GM19397 (cell line): ENCODE measurements around the gene SMAD3.
"Not testable (repeated sequence)": the region's sequence is repeated elsewhere in the genome, so short reads cannot be mapped to it uniquely, and the experiment has no call there.

Experiments
- ATAC-seq: cut with Tn5 transposase; IDR thresholded peaks from one replicate; pipeline ENCODE4 v1.9.1; 2021; ENCODE audit warnings: mild to moderate bottlenecking, moderate library complexity; ENCODE audit not compliant: unreplicated experiment

Gene SMAD3

GRCh38 chr15:67065531-67066005 lies at the start of gene SMAD3:
SMAD3 (plus strand) TSS chr15:67065602; CDS start chr15:67066155, 553 bp downstream.
- peak; percentile 44 for ATAC-seq

DNA sequence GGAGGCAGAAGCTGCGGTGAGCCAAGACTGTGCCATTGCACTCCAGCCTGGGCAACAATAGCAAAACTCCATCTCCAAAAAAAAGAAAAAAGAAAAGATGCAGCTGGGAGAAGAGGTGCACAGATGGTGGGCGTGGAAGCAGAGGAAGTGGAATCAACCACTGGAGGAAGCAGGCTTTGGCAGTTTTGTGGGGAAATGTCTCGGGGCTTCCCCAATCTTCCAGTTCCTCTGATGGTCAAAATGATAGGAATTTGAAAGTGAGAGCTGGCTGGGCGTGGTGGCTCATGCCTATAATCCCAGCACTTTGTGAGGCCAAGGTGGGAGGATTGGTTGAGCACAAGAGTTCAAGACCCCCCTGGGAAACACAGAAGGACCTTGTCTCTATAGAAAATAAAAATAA lies 48.1 kb upstream of the SMAD3 start:
- ATAC-seq: no peak

GRCh38 chr15:67018026-67018425 lies 47.4 kb upstream of the SMAD3 start:
- ATAC-seq: no peak

GRCh38 chr15:67018441-67018840 lies 47.0 kb upstream of the SMAD3 start:
- no peak for ATAC-seq

- no peak for ATAC-seq
These were observed 46.3 kb upstream of the SMAD3 start for GRCh38 chr15:67019069-67019468.

GRCh38 chr15:67019884-67020520 lies 45.4 kb upstream of the SMAD3 start:
- ATAC-seq: no peak

DNA sequence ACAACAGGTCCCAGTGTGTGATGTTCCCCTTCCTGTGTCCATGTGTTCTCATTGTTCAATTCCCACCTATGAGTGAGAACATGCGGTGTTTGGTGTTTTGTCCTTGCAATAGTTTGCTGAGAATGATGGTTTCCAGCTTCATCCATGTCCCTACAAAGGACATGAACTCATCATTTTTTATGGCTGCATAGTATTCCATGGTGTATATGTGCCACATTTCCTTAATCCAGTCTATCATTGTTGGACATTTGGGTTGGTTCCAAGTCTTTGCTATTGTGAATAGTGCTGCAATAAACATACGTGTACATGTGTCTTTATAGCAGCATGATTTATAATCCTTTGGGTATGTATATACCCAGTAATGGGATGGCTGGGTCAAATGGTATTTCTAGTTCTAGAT lies 44.7 kb upstream of the SMAD3 start:
- ATAC-seq: not testable (repeated sequence)

GRCh38 chr15:67021455-67021854 lies 43.9 kb upstream of the SMAD3 start:
- no peak for ATAC-seq

DNA sequence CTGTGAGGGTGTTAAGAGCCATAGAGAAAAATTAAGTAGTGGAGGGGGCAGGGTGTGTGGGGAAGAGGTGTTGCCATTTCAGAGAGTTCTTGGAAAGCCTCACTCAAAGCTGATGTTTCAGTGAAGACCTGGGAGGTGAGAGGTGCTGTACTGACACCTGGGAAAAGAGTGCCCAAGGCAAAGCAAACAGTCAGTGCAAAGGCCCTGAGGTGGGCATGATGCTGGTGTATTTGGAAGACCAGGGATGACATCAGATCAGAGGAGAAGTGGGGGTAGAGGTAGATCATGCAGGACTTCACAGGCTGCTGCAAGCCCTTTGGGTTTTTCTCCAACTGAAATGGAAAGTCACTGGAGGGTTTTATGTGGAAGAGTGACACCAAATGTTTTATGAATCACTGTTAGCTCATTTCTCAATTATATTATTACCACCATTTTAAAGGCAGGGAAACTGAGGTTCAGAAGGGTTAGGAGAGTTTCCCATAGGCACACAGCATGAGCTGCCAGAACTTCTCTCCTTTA lies 42.8 kb upstream of the SMAD3 start:
- ATAC-seq: no peak

DNA sequence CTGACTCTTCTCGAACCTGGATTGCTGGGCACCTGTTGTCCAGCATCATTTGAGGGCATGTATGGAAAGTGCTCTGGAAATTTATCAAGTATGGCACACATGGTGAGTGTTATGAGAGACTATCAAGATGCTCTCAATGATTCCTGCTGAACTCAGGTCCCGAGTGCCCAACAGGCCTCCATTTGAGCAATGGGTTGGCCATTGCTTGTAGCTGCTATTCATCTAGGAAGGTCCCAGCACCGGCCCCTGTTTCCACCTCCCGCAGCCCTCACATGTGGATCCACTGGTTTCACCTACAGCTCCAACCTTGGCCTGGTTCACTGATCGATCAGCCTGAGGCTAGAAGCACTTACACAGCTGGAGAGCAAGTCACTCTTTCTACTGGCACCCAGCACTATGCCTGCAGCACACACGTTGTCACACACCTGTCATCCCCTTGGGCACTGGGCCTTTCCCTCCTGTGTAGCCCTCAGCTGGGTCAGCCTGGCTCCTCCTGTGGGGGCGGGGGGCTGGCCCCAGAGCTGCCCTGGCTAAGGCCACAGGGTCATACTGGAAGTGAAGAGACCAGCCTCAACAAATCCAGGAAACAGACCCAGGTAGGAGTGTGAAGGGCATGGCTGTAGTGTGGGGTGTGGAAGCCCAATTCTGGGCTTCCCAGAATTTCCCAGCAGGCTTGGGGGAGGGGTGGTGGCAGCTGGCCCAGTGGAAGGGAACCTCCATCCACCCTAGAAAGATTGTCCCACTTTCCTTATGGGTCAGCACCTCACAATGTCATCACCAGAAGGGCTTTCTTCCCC lies 41.7 kb upstream of the SMAD3 start:
- ATAC-seq: no peak

GRCh38 chr15:67024314-67024997 lies 40.9 kb upstream of the SMAD3 start:
- no peak for ATAC-seq

- ATAC-seq: no peak
These were observed 40.4 kb upstream of the SMAD3 start for GRCh38 chr15:67024998-67025368.

DNA sequence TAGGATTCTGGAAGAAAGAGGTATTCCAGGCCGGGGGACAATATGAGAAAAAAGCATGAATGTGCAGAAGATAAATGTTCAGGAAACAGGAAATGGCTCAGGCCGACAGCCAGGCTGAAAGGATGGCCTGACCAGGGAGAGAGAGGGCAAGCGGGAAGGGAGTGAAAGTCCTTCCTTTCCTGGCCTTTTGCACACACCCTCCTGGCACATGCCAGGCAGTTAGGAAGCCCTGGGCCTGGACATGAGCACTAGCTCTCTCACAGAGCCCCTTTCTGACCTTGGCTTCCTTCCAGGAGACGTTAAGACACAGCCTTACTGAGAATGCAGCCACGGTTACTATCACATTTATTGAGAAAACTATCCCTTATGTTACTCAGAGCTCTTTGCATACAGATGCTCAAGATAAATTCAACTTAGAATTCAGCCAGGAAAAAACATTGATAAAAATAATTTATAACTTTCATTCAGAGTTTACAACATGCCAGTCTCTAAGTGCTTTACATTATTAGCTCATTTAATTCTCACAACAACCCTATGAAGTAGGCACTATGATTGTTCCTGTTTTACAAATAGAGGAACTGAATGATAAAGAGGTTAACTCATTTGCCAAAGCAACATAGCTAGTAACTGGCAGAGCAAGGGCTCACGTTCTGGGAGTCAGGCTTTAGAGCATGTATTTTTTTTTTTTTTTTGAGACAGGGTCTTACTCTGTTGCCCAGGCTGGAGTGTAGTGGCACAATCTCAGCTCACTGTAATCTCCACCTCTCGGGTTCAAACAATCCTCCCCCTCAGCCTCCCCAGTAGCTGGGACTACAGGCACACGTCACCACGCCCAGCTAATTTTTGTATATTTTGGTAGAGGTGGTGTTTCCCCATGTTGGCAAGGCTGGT lies 39.4 kb upstream of the SMAD3 start:
- ATAC-seq: no peak

DNA sequence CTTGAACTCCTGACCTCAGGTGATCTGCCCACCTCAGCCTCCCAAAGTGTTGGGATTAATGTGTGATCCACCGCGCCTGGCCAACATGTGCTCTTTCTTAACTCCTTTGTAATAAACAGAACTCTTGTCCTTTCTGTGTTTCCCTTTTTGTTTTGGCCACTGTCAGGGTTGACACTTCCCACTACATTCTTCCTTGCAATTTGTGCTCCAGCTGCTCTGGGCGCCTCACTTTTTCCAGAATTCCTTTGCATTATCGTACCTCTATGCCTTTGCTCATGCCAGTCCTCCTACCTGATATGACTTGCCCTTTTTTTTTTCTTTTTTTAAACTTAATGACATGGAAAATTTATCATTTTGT lies 38.8 kb upstream of the SMAD3 start:
- no peak for ATAC-seq

- not testable (repeated sequence) for ATAC-seq
These were observed 37.0 kb upstream of the SMAD3 start for GRCh38 chr15:67028440-67028839.

DNA sequence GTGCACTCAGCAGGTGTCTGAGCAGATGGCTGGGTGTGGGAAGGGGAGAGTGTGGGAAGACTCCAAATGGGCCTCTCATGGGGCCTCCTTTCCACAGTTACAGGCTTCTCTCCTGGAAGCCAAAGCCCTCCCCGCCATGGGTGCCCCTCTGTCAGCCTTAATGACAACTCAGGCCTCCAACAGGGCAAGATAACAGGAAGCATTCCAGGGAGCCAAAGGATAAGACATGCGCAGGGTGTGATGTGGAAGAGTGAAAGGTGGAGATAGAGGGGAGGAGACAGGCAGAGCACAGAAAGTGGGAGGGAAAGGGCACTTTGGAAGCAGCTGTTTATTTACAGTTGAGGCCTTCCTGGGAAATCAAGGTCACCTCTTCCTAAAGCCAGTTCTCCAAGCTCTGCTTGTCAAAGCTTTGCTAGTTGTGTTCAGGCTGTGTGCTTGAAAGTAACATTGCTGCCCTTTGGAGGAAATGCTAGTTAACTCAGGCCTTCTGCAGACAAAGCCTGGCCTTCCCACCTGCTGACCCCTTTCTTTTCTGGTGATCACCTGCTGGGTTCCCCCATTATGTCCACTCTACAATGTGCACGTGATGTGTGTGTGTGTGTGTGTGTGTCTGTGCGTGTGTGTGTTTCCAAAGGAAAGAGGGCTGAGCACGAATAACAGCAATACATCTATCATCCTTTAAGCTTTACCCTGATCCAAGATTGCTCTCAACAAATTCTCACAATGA lies 35.2 kb upstream of the SMAD3 start:
- ATAC-seq: no peak

- no peak for ATAC-seq
These were observed 34.1 kb upstream of the SMAD3 start for GRCh38 chr15:67031331-67031730.

GRCh38 chr15:67032608-67033007 lies 32.8 kb upstream of the SMAD3 start:
- ATAC-seq: no peak

DNA sequence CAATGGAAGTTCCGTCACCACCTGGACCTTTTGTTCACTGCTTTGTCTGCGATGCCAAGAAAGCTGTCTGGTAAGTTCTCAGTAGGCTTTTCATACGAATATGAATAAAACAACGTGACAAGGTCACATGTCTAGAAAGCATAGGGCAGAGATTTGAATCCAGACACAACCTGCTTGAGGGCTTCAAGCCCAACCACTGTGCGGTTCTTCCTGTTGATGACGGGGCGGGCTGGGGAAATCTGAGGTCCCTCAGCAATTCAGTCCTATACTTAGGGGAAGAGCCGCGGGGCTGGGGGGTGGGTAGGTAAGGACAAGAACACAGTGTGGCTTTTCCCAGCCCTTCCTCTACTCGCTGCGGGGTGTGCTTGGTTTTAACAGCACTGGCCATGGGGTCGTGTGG lies 32.4 kb upstream of the SMAD3 start:
- ATAC-seq: no peak

DNA sequence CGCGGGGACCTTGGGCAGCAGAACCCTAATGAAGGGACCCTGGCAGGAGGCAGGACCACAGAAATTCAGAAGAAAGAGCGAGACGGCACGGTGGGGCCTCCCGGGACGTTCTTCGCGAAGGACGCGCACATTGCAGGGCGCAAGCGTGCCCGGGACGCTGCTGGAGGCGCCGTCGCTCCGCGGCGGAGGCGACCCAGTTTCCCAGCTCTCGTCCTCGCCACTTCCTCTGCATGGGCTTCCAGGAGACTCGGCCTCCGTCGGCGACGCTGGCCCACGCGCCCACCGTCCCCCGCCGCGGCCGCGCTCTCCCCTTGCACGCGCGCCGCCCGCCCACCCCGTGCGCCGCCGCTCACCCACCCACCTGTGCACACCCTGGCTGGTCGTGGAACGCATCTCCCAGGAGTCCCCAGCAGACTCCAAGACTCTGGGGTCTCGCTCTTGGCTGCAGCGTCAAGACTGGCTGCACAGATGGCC lies 31.8 kb upstream of the SMAD3 start:
- no peak for ATAC-seq
